Cardiac muscle cell (in vitro differentiated cells and primary cell): ENCODE measurements around the gene RNFT2. TPM values are rescaled to one million over a fixed set of nuclear protein-coding genes. Genes with fewer than 3 reads are reported as not detected.

Experiments
- DNase-seq, 2 donors: peaks; one replicate each; pipeline versions ENCODE4 v3.0.0 to v3.0.0-alpha.2; 2010 to 2017; ENCODE audit warnings: low read depth in 1 of 2, low spot score in 1 of 2
- H3K27ac ChIP-seq: fragments of 200-600 bp; sonication (generic); 2 replicates; pipeline ENCODE4 v1.5.1; 2016
- H3K27me3 ChIP-seq: fragments of 200-600 bp; sonication (generic); 2 replicates; pipeline ENCODE4 v1.6.0; 2016; ENCODE audit warnings: control low read depth
- H3K36me3 ChIP-seq: fragments of 200-600 bp; sonication (generic); 2 replicates; pipeline ENCODE4 v1.5.1; 2016; ENCODE audit warnings: control low read depth
- H3K4me1 ChIP-seq: fragments of 200-600 bp; sonication (generic); 2 replicates; pipeline ENCODE4 v1.8.1; 2017; ENCODE audit warnings: low read depth, mild to moderate bottlenecking, mixed run types
- H3K4me3 ChIP-seq: fragments of 200-600 bp; sonication (generic); 2 replicates; pipeline ENCODE4 v1.5.1; 2016; ENCODE audit warnings: mild to moderate bottlenecking
- H3K9me3 ChIP-seq: fragments of 200-600 bp; sonication (generic); 2 replicates; pipeline ENCODE4 v1.5.1; 2017; ENCODE audit warnings: low read depth, mild to moderate bottlenecking, control low read depth
- CTCF ChIP-seq: IDR thresholded peaks from 2 replicates; pipeline ENCODE4 v1.5.1; 2012; ENCODE audit warnings: low read depth, mild to moderate bottlenecking, low read length
- polyA plus RNA-seq: library from polyadenylated mRNA; unstranded; fragments of >200 nt; fragmentation: Nextera tagmentation; extraction: Ambion mirVana; gene quantifications from 2 replicates; pipeline ENCODE4 v1.2.1, GENCODE V29; 2016
- total RNA-seq: library from RNA; depleted of rRNA; stranded (reverse); fragments of >200 nt; gene quantifications from 2 replicates; pipeline ENCODE4 v1.2.3, GENCODE V29; 2016

The RNFT2 gene
- total and polyA plus RNA-seq, 2 experiments from 2014 or later: 11.0 to 19.1 TPM

GRCh38 chr12:116766746-116767145 is 28.6 kb downstream of the RNFT2 start:
- TF ChIP-seq CTCF: no peak
- no peak for DNase-seq
- Histone ChIP-seq H3K9me3 (no peaks in the 10 kb centered on the region), H3K27me3 (no peaks in the 10 kb centered on the region), H3K36me3 (no peaks in the 10 kb centered on the region), H3K4me3 (no peak overlapping the region), H3K27ac (no peak overlapping the region), H3K4me1 (no peaks in the 10 kb centered on the region)

GRCh38 chr12:116771651-116772050 is 33.5 kb downstream of the RNFT2 start:
- Histone ChIP-seq H3K27ac (no peak overlapping the region), H3K9me3 (no peaks in the 10 kb centered on the region), H3K4me1 (no peaks in the 10 kb centered on the region), H3K4me3 (no peak overlapping the region), H3K27me3 (no peaks in the 10 kb centered on the region), H3K36me3 (no peaks in the 10 kb centered on the region)
- no peak for TF ChIP-seq CTCF
- no peak for DNase-seq

- H3K9me3 ChIP-seq: no peaks in the 10 kb centered on the region
- H3K27ac ChIP-seq: no peak overlapping the region
- peak; percentile 4 for TF ChIP-seq CTCF
- H3K27me3 ChIP-seq: no peaks in the 10 kb centered on the region
- no peak overlapping the region for H3K4me3 ChIP-seq
- H3K36me3 ChIP-seq: no peaks in the 10 kb centered on the region
- no peak for DNase-seq
- no peaks in the 10 kb centered on the region for H3K4me1 ChIP-seq
Observed at GRCh38 chr12:116773276-116773731, 35.2 kb downstream of the RNFT2 start.

GRCh38 chr12:116774020-116774419 is 35.9 kb downstream of the RNFT2 start:
- Histone ChIP-seq H3K4me3 (no peak overlapping the region), H3K4me1 (no peaks in the 10 kb centered on the region), H3K36me3 (no peaks in the 10 kb centered on the region), H3K27me3 (no peaks in the 10 kb centered on the region), H3K27ac (no peak overlapping the region), H3K9me3 (no peaks in the 10 kb centered on the region)
- no peak for DNase-seq
- TF ChIP-seq CTCF: no peak

- no peaks in the 10 kb centered on the region for H3K4me1 ChIP-seq
- H3K27ac ChIP-seq: no peak overlapping the region
- DNase-seq: no peak
- TF ChIP-seq CTCF: no peak
- H3K4me3 ChIP-seq: no peak overlapping the region
- H3K36me3 ChIP-seq: no peaks in the 10 kb centered on the region
- H3K9me3 ChIP-seq: no peaks in the 10 kb centered on the region
- H3K27me3 ChIP-seq: no peaks in the 10 kb centered on the region
Observed at GRCh38 chr12:116777245-116777644, 39.1 kb downstream of the RNFT2 start.

- Histone ChIP-seq H3K36me3 (no peaks in the 10 kb centered on the region), H3K27me3 (no peaks in the 10 kb centered on the region), H3K4me1 (no peaks in the 10 kb centered on the region), H3K4me3 (no peak overlapping the region), H3K9me3 (no peaks in the 10 kb centered on the region), H3K27ac (no peak overlapping the region)
- TF ChIP-seq CTCF: no peak
- DNase-seq: no peak
Observed at GRCh38 chr12:116779597-116779996, 41.5 kb downstream of the RNFT2 start.
